HG03457 (cell line): Measurements from ENCODE around the gene ZNF491.
"Not testable (repeated sequence)": the region's sequence is repeated elsewhere in the genome, so short reads cannot be mapped to it uniquely, and the experiment has no call there.

Experiments
- ATAC-seq: cut with Tn5 transposase; IDR thresholded peaks from one replicate; pipeline ENCODE4 v1.9.1; 2021; ENCODE audit warnings: moderate number of reproducible peaks; ENCODE audit not compliant: unreplicated experiment

The ZNF491 gene

GRCh38 chr19:11798391-11799330, at the start of gene ZNF491:
Gene ZNF491, plus strand, starts transcription at chr19:11798523. Its CDS starts 7,431 bp downstream, at chr19:11805954.
- ATAC-seq, result peak; percentile 84

- ATAC-seq, result no peak
These were observed 48.6 kb upstream of the ZNF491 start for GRCh38 chr19:11749751-11750150.

- no peak for ATAC-seq
These were observed 46.0 kb upstream of the ZNF491 start for GRCh38 chr19:11752244-11752736.

- ATAC-seq, result no peak
These were observed 43.7 kb upstream of the ZNF491 start for GRCh38 chr19:11754663-11755062.

- ATAC-seq, result no peak
These were observed 41.4 kb upstream of the ZNF491 start for GRCh38 chr19:11756965-11757364.

GRCh38 chr19:11759805-11760204, 38.5 kb upstream of the ZNF491 start:
- ATAC-seq, result no peak

- ATAC-seq, result no peak
These were observed 35.2 kb upstream of the ZNF491 start for GRCh38 chr19:11763117-11763516.

GRCh38 chr19:11763611-11764010, 34.7 kb upstream of the ZNF491 start:
- no peak for ATAC-seq

GRCh38 chr19:11766597-11767591, 31.4 kb upstream of the ZNF491 start, which contains the start of gene ZNF441:
Gene ZNF441, plus strand, starts transcription at chr19:11767000. Its CDS starts 194 bp downstream, at chr19:11767194.
- peak; percentile 70 for ATAC-seq

- peak; percentile 37 for ATAC-seq
These were observed 30.6 kb upstream of the ZNF491 start for GRCh38 chr19:11767633-11768133.

- no peak for ATAC-seq
These were observed 28.3 kb upstream of the ZNF491 start for GRCh38 chr19:11769995-11770394.

GRCh38 chr19:11771520-11771919, 26.8 kb upstream of the ZNF491 start:
- not testable (repeated sequence) for ATAC-seq

- not testable (repeated sequence) for ATAC-seq
These were observed 21.7 kb upstream of the ZNF491 start for GRCh38 chr19:11776669-11777068.

GRCh38 chr19:11780431-11781020, 17.8 kb upstream of the ZNF491 start:
- no peak for ATAC-seq

- ATAC-seq, result no peak
These were observed 16.8 kb upstream of the ZNF491 start for GRCh38 chr19:11781295-11782057.

- ATAC-seq, result no peak
These were observed 14.6 kb upstream of the ZNF491 start for GRCh38 chr19:11783767-11784166.

GRCh38 chr19:11784356-11784755, 14.0 kb upstream of the ZNF491 start:
- ATAC-seq, result no peak

GRCh38 chr19:11787536-11787935, 10.8 kb upstream of the ZNF491 start:
- no peak for ATAC-seq

GRCh38 chr19:11792942-11793341, 5.4 kb upstream of the ZNF491 start:
- ATAC-seq, result no peak

- ATAC-seq, result no peak
These were observed 832 bp upstream of the ZNF491 start for GRCh38 chr19:11797491-11797890.
